SK-N-SH (cell line): ENCODE results near the gene IMPDH1. TPM values are rescaled to one million over a fixed set of nuclear protein-coding genes. Genes with fewer than 3 reads are reported as not detected.
A peak's percentile ranks its signal among the peaks of the same experiment; 100 is the strongest.

Source experiments
- CTCF ChIA-PET: fragments of 300-600, 350-600 bp; formaldehyde crosslinking; extraction: SDS; loops from one replicate; lab custom pipeline; 2021; lab: Yijun Ruan, JAX
- POLR2A ChIA-PET: fragments of 350-600 bp; sonication (Branson Sonifier 250); formaldehyde crosslinking; extraction: SDS; loops from one replicate; lab custom pipeline; 2020; ENCODE audit warnings: antibody characterized with exemption, inconsistent platforms; lab: Yijun Ruan, JAX
- DNase-seq: peaks from one replicate; pipeline ENCODE4 v3.0.0; 2012
- H2AFZ ChIP-seq: fragments of 200-600 bp; sonication (generic); 2 replicates; pipeline ENCODE4 v1.8.1; 2016; ENCODE audit warnings: antibody characterized with exemption, mild to moderate bottlenecking, low read depth
- H3F3A ChIP-seq: fragments of 200-600 bp; sonication (generic); replicated peaks from 2 replicates; pipeline ENCODE3; 2016; ENCODE audit warnings: antibody characterized with exemption, mild to moderate bottlenecking; ENCODE audit not compliant: insufficient read depth
- H3K27ac ChIP-seq, 2 experiments: fragments of 200-500 bp in 1 of 2; fragments of 200-600 bp in 1 of 2; sonication (Bioruptor generic) in 1 of 2; sonication (generic), shearing (Covaris generic) in 1 of 2; 2 replicates each; pipeline versions ENCODE4 v1.5.1 to v1.6.1; 2014 to 2016; ENCODE audit warnings: low read depth in 2 of 2, inconsistent platforms in 1 of 2, low read length in 1 of 2, mild to moderate bottlenecking in 1 of 2, mixed read lengths in 1 of 2
- H3K27me3 ChIP-seq: fragments of 200-600 bp; sonication (generic), shearing (Covaris generic); 2 replicates; pipeline ENCODE4 v1.6.1; 2016; ENCODE audit warnings: mixed run types; ENCODE audit not compliant: insufficient read depth
- H3K36me3 ChIP-seq, 2 experiments: fragments of 200-500 bp in 1 of 2; fragments of 200-600 bp in 1 of 2; sonication (Bioruptor generic) in 1 of 2; sonication (generic) in 1 of 2; replicated peaks in 1 of 2; 2 replicates each; pipeline versions ENCODE3 to v1.5.1; 2014 to 2016; ENCODE audit warnings: low read length in 1 of 2, mild to moderate bottlenecking in 1 of 2; ENCODE audit not compliant: insufficient read depth in 2 of 2, control insufficient read depth in 1 of 2
- H3K4me1 ChIP-seq, 2 experiments: fragments of 200-500 bp in 1 of 2; fragments of 200-600 bp in 1 of 2; sonication (Bioruptor generic) in 1 of 2; sonication (generic), shearing (Covaris generic) in 1 of 2; 2 replicates each; pipeline versions ENCODE4 v1.5.1 to v1.6.1; 2014 to 2016; ENCODE audit warnings: low read depth in 1 of 2, low read length in 1 of 2, mixed run types in 1 of 2; ENCODE audit not compliant: insufficient read depth in 2 of 2, control insufficient read depth in 1 of 2
- H3K4me2 ChIP-seq: fragments of 200-600 bp; sonication (generic), shearing (Covaris generic); 2 replicates; pipeline ENCODE4 v1.6.1; 2017; ENCODE audit warnings: mixed run types
- H3K4me3 ChIP-seq, 2 experiments: fragments of 200-500 bp in 1 of 2; fragments of 200-600 bp in 1 of 2; sonication (Bioruptor generic) in 1 of 2; sonication (generic), shearing (Covaris generic) in 1 of 2; 2 replicates each; pipeline versions ENCODE4 v1.5.1 to v1.8.1; 2014 to 2016; ENCODE audit warnings: low read depth in 2 of 2, inconsistent platforms in 1 of 2, low read length in 1 of 2, mild to moderate bottlenecking in 1 of 2, mixed read lengths in 1 of 2, moderate library complexity in 1 of 2
- H3K79me2 ChIP-seq: fragments of 200-600 bp; sonication (generic); 2 replicates; pipeline ENCODE4 v1.8.1; 2017; ENCODE audit warnings: mild to moderate bottlenecking; ENCODE audit not compliant: insufficient read depth
- H3K9ac ChIP-seq: fragments of 200-600 bp; sonication (generic); 2 replicates; pipeline ENCODE4 v1.6.1; 2017; ENCODE audit warnings: mixed run types
- H3K9me2 ChIP-seq: fragments of 200-600 bp; sonication (generic); 2 replicates; pipeline ENCODE4 v1.6.1; 2017; ENCODE audit warnings: mixed run types
- H3K9me3 ChIP-seq: fragments of 200-600 bp; sonication (generic); 2 replicates; pipeline ENCODE4 v1.6.1; 2017; ENCODE audit warnings: mixed run types, mild to moderate bottlenecking, moderate library complexity
- H4K20me1 ChIP-seq: fragments of 200-600 bp; sonication (generic); 2 replicates; pipeline ENCODE4 v1.6.1; 2017; ENCODE audit warnings: mild to moderate bottlenecking, mixed run types; ENCODE audit not compliant: insufficient read depth
- CHD2 ChIP-seq: fragments of 150-350 bp; IDR thresholded peaks from 2 replicates; pipeline ENCODE4 v1.6.1; 2018; ENCODE audit warnings: low read length; ENCODE audit not compliant: partially characterized antibody
- CTCF ChIP-seq: fragments of 200-600 bp; sonication (generic); IDR thresholded peaks from 2 replicates; pipeline ENCODE4 v1.6.1; 2017; ENCODE audit warnings: antibody characterized with exemption, mild to moderate bottlenecking, moderate library complexity
- ELF1 ChIP-seq: IDR thresholded peaks from 2 replicates; pipeline ENCODE4 v1.4.0; 2012
- EP300 ChIP-seq, 2 experiments: IDR thresholded peaks; 2 replicates each; pipeline versions ENCODE4 v1.4.0 to v1.6.1; 2012; ENCODE audit warnings: borderline replicate concordance in 1 of 2, low read depth in 1 of 2, low read length in 1 of 2
- EZH2phosphoT487 ChIP-seq: fragments of 200-600 bp; sonication (generic); IDR thresholded peaks from 2 replicates; pipeline ENCODE4 v1.6.1; 2017; ENCODE audit warnings: low read depth, mixed run types, mild to moderate bottlenecking, antibody characterized with exemption, moderate library complexity, borderline replicate concordance
- FOSL2 ChIP-seq: IDR thresholded peaks from 2 replicates; pipeline ENCODE4 v1.4.0; 2012; ENCODE audit warnings: low read depth, mild to moderate bottlenecking, moderate library complexity, borderline replicate concordance
- FOXJ3 ChIP-seq: sonication (generic); formaldehyde crosslinking; IDR thresholded peaks from 2 replicates; pipeline ENCODE4 v1.5.1; 2020; ENCODE audit warnings: mild to moderate bottlenecking, missing genetic modification reagents
- FOXM1 ChIP-seq: IDR thresholded peaks from 2 replicates; pipeline ENCODE4 v1.4.0; 2012; ENCODE audit warnings: low read depth, mild to moderate bottlenecking
- GABPA ChIP-seq: IDR thresholded peaks from 2 replicates; pipeline ENCODE4 v1.4.0; 2012; ENCODE audit warnings: low read depth, mild to moderate bottlenecking
- GATA2 ChIP-seq: sonication (generic); formaldehyde crosslinking; IDR thresholded peaks from 2 replicates; pipeline ENCODE4 v1.5.0; 2020; ENCODE audit warnings: mild to moderate bottlenecking, missing genetic modification reagents
- JUND ChIP-seq: IDR thresholded peaks from 2 replicates; pipeline ENCODE4 v1.4.0; 2012
- MAX ChIP-seq: IDR thresholded peaks from 2 replicates; pipeline ENCODE4 v1.4.0; 2012; ENCODE audit warnings: low read depth
- MEF2A ChIP-seq: IDR thresholded peaks from 2 replicates; pipeline ENCODE4 v1.4.0; 2012; ENCODE audit warnings: low read depth, borderline replicate concordance
- MXI1 ChIP-seq: IDR thresholded peaks from 2 replicates; pipeline ENCODE4 v1.6.1; 2012; ENCODE audit warnings: mild to moderate bottlenecking, low read depth, low read length, improper control_type of control experiment
- NFIC ChIP-seq: IDR thresholded peaks from 2 replicates; pipeline ENCODE4 v1.4.0; 2012; ENCODE audit warnings: borderline replicate concordance
- NRF1 ChIP-seq: IDR thresholded peaks from 2 replicates; pipeline ENCODE4 v1.6.1; 2012; ENCODE audit warnings: low read depth, mild to moderate bottlenecking, low read length
- POLR2AphosphoS5 ChIP-seq: IDR thresholded peaks from 2 replicates; pipeline ENCODE4 v1.6.1; 2012; ENCODE audit warnings: low read depth, low read length
- RAD21 ChIP-seq: IDR thresholded peaks from 2 replicates; pipeline ENCODE4 v1.6.1; 2012; ENCODE audit warnings: mild to moderate bottlenecking, low read length
- RFX5 ChIP-seq: IDR thresholded peaks from 2 replicates; pipeline ENCODE4 v1.6.1; 2012; ENCODE audit warnings: mild to moderate bottlenecking, improper control_type of control experiment, low read length
- RXRA ChIP-seq: IDR thresholded peaks from 2 replicates; pipeline ENCODE4 v1.4.0; 2012; ENCODE audit warnings: low read depth, mild to moderate bottlenecking, borderline replicate concordance
- SIN3A ChIP-seq: IDR thresholded peaks from 2 replicates; pipeline ENCODE4 v1.6.1; 2012; ENCODE audit warnings: low read depth, mild to moderate bottlenecking, low read length, moderate library complexity, borderline replicate concordance
- SMC3 ChIP-seq: IDR thresholded peaks from 2 replicates; pipeline ENCODE4 v1.6.1; 2012; ENCODE audit warnings: low read depth, low read length, improper control_type of control experiment
- TAF1 ChIP-seq: IDR thresholded peaks from 2 replicates; pipeline ENCODE4 v1.6.1; 2012; ENCODE audit warnings: low read depth, mild to moderate bottlenecking, low read length, moderate library complexity, borderline replicate concordance
- TCF12 ChIP-seq: IDR thresholded peaks from 2 replicates; pipeline ENCODE4 v1.4.0; 2012
- WGBS: methylation state at CpG from one replicate; pipeline ENCODE4 v1.1.6; 2017; ENCODE audit warnings: low lambda C conversion rate; 5-methylcytosine and 5-hydroxymethylcytosine counted together
- polyA plus RNA-seq, 3 experiments: library from polyadenylated mRNA; depleted of rRNA; stranded (reverse); fragments of >200 nt; gene quantifications; 2 replicates each; pipeline ENCODE4 v1.2.3, GENCODE V29; 2012

IMPDH1 gene
- polyA plus RNA-seq, 1 of the 3 experiments (the other 2 are of a cell fraction): 80.4 TPM

GRCh38 chr7:128396357-128396756, 13.4 kb downstream of the IMPDH1 start:
- TF ChIP-seq GABPA: no peak
- no peak for TF ChIP-seq MEF2A
- TF ChIP-seq RXRA: no peak
- no peak for TF ChIP-seq SIN3A
- no peak for TF ChIP-seq TAF1
- TF ChIP-seq MXI1: no peak
- TF ChIP-seq ELF1: no peak
- TF ChIP-seq FOXM1: no peak
- no peak for TF ChIP-seq EZH2phosphoT487
- no peak for TF ChIP-seq RFX5
- TF ChIP-seq FOXJ3: no peak
- no peak for TF ChIP-seq FOSL2
- TF ChIP-seq TCF12: no peak
- TF ChIP-seq CHD2: no peak
- no peak for TF ChIP-seq EP300 (IDR thresholded peaks at IDR 0.05; ENCODE audit: borderline replicate concordance in 1 of 2, low read depth in 1 of 2, low read length in 1 of 2)
- TF ChIP-seq NRF1: no peak
- no peak for TF ChIP-seq NFIC
- TF ChIP-seq SMC3: no peak
- no peak for TF ChIP-seq MAX
- no peak for TF ChIP-seq RAD21
- CTCF ChIA-PET: interaction anchor here (0.8 to 50.3 kb wide), 5 partner anchors 1 to 63 kb away, joined by 4 to 1901 read pairs (median 1786); partner anchors contain the start of genes IMPDH1, PRRT4 and RBM28

DNA sequence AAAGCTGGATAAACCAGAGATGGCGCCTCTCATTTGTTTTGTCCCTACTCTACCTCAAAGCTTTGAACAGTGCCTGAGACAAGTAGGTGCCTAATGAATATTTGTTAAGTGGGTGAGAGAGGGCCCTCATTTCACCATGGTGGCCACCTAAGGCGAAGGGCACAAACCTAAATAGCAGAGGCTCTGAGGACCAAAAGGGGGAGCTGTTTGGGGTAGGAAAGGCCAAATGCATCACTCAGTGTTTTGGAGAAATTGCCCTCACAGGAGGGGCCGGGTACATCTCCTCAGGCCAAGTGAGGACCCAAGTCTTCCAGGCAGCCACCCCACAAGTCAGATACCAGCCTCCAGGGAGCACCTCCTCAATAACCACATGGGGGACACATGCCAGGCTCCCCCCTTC, 14.0 kb downstream of the IMPDH1 start:
- no peaks in the 10 kb centered on the region for H3K27me3 ChIP-seq
- POLR2A ChIA-PET: no interaction called here
- DNase-seq: no peak
- H3K4me3 ChIP-seq: no peak overlapping the region
- H3K27ac ChIP-seq: no peak overlapping the region
- H3K9me2 ChIP-seq: no peaks in the 10 kb centered on the region
- peaks cover 31 to 76% of the 10 kb centered on the region in 2 experiments for H3K36me3 ChIP-seq
- no peaks in the 10 kb centered on the region for H3K4me1 ChIP-seq
- no peaks in the 10 kb centered on the region for H3K9me3 ChIP-seq
- no peak overlapping the region for H3K9ac ChIP-seq
- WGBS: 90% methylated on average over 3 of the region's 3 CpGs
- no peaks in the 10 kb centered on the region for H3K79me2 ChIP-seq
- no peak overlapping the region for H3K4me2 ChIP-seq
- peaks cover 8% of the 10 kb centered on the region for H3F3A ChIP-seq
- no peak overlapping the region for H2AFZ ChIP-seq
- CTCF ChIA-PET: interaction anchor here (0.8 to 50.3 kb wide), 4 partner anchors 1 to 64 kb away, joined by 4 to 1901 read pairs (median 1844); partner anchors contain the start of genes IMPDH1 and RBM28
- TF ChIP-seq CTCF (peak; percentile 29; the same call in 1 of the 2 replicates), GATA2 (CRISPR knock-in tag) (no peak), JUND (no peak), POLR2AphosphoS5 (no peak)
- no peaks in the 10 kb centered on the region for H4K20me1 ChIP-seq

More at GRCh38 chr7:128396357-128396756, 13.4 kb downstream of the IMPDH1 start:
- peaks cover 34 to 81% of the 10 kb centered on the region in 2 experiments for H3K36me3 ChIP-seq
- H3K27me3 ChIP-seq: no peaks in the 10 kb centered on the region
- no peak overlapping the region for H3K9ac ChIP-seq
- no peaks in the 10 kb centered on the region for H3K9me3 ChIP-seq
- H4K20me1 ChIP-seq: no peaks in the 10 kb centered on the region
- H3K27ac ChIP-seq: no peak overlapping the region
- POLR2A ChIA-PET: interaction anchor here (1.0 kb wide), 1 partner anchor 48 kb away, joined by 3 read pairs; no protein-coding TSS in a partner anchor
- H3F3A ChIP-seq: peaks cover 3% of the 10 kb centered on the region
- H3K79me2 ChIP-seq: no peaks in the 10 kb centered on the region
- WGBS: 79% methylated on average over 3 of the region's 11 CpGs
- H3K4me3 ChIP-seq: no peak overlapping the region
- no peak overlapping the region for H2AFZ ChIP-seq
- no peaks in the 10 kb centered on the region for H3K9me2 ChIP-seq
- DNase-seq: no peak
- H3K4me2 ChIP-seq: no peak overlapping the region
- H3K4me1 ChIP-seq: no peaks in the 10 kb centered on the region
